Astrocyte of the cerebellum (primary cell): Measurements from ENCODE around the gene PRCP.
A peak's percentile ranks its signal among the peaks of the same experiment; 100 is the strongest.
"Not testable (repeated sequence)": the region's sequence is repeated elsewhere in the genome, so short reads cannot be mapped to it uniquely, and the experiment has no call there.

ENCODE experiments used
- DNase-seq: peaks from one replicate; pipeline ENCODE4 v3.0.0-alpha.2; 2011; ENCODE audit warnings: low read depth
- H3K4me3 ChIP-seq: 2 replicates; pipeline ENCODE4 v1.5.1; 2011; ENCODE audit warnings: mild to moderate bottlenecking, low read depth, low read length, moderate library complexity
- in situ Hi-C: cut with HindIII; loops from 2 replicates; pipeline ENCODE4 v1.10.0; 2017; ENCODE audit warnings: low sequenced_read_pairs
- TF ChIP-seq, protein P1 (sequence below): IDR thresholded peaks from 2 replicates; pipeline ENCODE4 v1.5.1; 2012; ENCODE audit warnings: low read length, low read depth, moderate library complexity, mild to moderate bottlenecking; ENCODE audit errors: missing control alignments

Gene PRCP

DNA sequence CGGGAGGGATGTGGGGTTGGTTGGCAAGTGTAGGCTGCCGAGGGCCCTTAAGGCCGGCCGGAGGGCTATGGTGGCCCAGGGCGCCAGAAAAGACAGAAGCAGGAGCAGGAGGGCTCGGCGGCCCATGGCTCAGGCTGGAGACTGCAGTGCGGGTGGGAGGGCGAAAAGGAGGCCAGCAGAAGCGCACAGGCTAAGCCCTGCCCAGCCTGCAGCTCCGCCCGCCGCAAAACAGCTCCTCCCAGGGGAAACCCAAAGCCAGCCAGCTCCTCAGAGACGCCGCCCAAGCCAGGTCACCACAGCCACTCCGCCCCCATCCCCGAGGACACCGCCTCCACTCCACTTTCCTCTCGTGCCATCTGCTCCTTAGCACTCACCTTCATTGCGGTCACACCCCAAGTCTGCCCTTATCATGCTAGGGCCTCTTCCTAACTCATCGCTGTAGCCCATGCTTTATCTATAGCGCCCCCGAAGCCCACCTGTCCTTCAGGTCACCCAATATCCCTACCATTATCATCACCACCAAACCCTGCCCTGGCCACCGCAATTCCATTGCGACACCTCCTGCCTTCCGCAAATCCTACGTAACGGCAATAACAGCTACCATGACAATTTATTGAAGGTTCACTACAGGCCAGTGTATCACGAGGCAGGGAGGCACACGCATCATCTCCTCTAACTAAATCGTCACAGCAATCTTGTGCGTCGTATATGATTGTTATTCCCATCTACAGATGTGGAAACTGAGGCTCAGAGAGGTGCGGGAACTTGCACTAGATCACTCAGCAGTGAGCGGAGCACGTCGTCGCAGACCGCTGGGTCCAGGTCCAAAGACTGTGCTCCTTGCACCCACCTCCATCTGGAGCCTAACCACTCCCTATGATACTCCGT, at the start of gene PRCP:
PRCP (minus strand) TSS at position 154 of the 888 bp plus-strand sequence; CDS start at position 126, 28 bp downstream.
- TF ChIP-seq, protein P1, sequence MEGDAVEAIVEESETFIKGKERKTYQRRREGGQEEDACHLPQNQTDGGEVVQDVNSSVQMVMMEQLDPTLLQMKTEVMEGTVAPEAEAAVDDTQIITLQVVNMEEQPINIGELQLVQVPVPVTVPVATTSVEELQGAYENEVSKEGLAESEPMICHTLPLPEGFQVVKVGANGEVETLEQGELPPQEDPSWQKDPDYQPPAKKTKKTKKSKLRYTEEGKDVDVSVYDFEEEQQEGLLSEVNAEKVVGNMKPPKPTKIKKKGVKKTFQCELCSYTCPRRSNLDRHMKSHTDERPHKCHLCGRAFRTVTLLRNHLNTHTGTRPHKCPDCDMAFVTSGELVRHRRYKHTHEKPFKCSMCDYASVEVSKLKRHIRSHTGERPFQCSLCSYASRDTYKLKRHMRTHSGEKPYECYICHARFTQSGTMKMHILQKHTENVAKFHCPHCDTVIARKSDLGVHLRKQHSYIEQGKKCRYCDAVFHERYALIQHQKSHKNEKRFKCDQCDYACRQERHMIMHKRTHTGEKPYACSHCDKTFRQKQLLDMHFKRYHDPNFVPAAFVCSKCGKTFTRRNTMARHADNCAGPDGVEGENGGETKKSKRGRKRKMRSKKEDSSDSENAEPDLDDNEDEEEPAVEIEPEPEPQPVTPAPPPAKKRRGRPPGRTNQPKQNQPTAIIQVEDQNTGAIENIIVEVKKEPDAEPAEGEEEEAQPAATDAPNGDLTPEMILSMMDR, result no peak
- peak; percentile 64 for DNase-seq
- in situ Hi-C loops, result no loop called here
- peak within 1 kb of the TSS; percentile 85 for H3K4me3 ChIP-seq

DNA sequence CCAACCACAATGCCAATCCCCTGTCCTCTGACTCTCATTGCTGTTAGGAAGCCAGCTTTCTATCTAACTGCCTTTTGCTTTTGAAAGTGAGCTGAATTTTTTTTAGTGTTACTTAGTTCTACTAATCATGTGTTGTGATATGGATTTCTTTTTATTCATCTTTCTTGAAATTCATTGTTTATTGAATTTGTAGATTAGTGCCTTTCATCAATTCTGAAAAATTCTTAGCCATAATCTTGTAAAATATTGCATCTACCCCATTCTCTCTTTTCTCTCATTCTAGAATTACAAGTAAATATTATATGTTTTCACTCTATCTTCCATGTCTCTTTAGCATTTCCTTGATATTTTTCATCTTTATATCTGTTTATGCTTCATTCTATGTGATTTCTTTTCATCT, 49.1 kb upstream of the PRCP start:
- TF ChIP-seq, protein P1, result no peak
- DNase-seq, result no peak
- in situ Hi-C loops, result no loop called here
- H3K4me3 ChIP-seq, result no peak overlapping the region

DNA sequence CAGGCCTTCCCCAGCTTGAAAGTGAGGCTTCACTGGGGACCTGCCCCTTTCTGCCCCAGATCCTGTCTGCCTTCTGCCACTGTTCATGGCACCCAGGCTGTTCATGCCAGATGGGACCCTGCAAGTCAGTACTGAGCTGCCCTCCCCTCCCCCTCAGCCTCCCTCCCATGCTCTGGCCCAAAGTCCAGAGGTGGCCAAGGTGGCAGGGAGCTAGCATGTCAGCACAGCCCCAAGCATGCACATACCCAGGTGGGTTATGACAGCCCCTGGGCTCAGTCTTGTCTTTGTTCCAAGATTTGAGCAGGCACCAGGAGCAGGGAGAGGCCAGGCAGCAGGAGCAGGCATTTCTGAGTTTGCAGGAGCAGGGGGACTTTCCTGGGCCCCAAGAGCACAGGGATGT, 45.5 kb upstream of the PRCP start:
- no peak overlapping the region for H3K4me3 ChIP-seq
- TF ChIP-seq, protein P1, result no peak
- no peak for DNase-seq
- in situ Hi-C loops, result no loop called here

DNA sequence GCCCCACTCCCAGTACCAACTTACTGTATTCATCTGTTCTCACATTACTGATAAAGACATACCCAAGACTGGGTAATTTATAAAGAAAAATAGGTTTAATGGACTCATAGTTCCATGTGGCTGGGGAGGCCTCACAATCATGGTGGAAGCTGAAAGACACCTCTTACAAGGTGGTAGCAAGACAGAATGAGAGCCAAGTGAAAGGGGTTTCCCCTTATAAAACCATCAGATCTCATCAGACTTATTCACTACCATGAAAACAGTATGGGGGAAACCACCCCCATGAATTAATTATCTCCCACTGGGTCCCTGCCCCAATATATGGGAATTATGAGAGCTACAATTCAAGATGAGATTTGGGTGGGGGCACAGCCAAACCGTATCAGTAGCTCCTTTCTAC, 44.8 kb upstream of the PRCP start:
- in situ Hi-C loops, H3K4me3 ChIP-seq: not testable (repeated sequence)

DNA sequence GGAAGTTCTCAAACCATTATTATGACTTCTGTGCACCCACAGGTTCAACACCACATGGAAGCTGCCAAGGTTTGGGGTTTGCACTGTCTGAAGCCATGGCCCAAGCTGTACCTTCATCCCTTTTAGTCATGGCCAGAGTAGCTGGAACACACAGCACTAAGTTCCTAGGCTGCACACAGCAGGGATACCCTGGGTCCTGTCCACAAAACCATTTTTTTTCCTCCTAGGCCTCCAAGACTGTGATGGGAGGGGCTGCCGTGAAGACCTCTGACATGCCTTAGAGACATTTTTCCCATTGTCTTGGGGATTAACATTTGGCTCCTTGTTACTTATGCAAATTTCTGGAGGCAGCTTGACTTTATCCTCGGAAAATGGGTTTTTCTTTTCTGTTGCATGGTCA, 44.0 kb upstream of the PRCP start:
- TF ChIP-seq, protein P1, result no peak
- no peak for DNase-seq
- H3K4me3 ChIP-seq, result no peak overlapping the region
- in situ Hi-C loops, result no loop called here

More for the DNA sequence above, 44.8 kb upstream of the PRCP start:
- DNase-seq, result not testable (repeated sequence)

DNA sequence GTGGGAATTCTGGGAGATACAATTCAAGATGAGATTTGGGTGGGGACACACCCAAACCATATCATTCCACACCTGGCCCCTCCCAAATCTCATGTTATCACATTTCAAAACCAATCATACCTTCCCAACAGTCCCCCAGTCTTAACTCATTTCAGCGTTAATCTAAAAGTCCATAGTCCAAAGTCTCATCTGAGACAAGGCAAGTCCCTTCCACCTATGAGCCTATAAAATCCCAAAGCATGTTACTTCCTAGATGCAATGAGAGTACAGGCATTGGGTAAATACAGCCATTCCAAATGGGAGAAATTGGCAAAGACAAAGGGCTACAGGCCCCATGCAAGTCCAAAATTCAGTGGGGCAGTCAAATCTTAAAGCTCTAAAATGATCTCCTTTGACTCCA, 43.2 kb upstream of the PRCP start:
- H3K4me3 ChIP-seq, in situ Hi-C loops, DNase-seq: not testable (repeated sequence)

DNA sequence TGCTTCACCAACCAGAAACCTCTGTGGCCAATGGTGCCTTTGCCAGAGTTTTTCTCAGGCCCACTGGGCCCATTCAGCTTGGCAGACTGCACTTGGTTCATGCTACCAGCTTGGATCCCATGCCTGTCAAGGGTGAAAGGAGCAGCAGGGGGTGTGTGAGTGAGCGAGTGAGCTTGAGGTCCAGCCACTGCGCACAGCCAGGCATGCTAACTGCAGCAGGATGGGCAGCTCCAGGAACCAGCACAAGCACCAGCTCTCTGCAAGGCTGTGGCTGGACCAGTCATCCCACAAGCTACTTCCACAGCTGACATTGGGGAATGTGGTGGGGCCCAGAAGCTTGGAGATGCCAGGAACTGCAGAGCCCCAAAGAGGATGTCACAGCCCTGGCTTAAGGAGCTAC, 42.1 kb upstream of the PRCP start:
- TF ChIP-seq, protein P1, result no peak
- DNase-seq, result no peak
- in situ Hi-C loops, result no loop called here

More for the DNA sequence above, 42.1 kb upstream of the PRCP start:
- H3K4me3 ChIP-seq, result no peak overlapping the region
